Right lobe of liver (tissue), 4 donors: ENCODE results near the gene EPHA10.

Experiments used
- POLR2A ChIP-seq: fragments of 450-650 bp; IDR thresholded peaks from one replicate; pipeline ENCODE4 v1.6.1; 2017; ENCODE audit warnings: antibody characterized with exemption, mild to moderate bottlenecking
- TF ChIP-seq, protein P1 (sequence below), 4 donors: fragments of 200-600 bp in 3 of 4; fragments of 450-650 bp in 1 of 4; IDR thresholded peaks; one replicate each; pipeline versions ENCODE4 v1.5.1 to v1.8.0; 2016 to 2022; ENCODE audit warnings: antibody characterized with exemption in 4 of 4, mild to moderate bottlenecking in 2 of 4
- donor health status: DM: no; HTN: no; CAD: no.
- donor health status: DM: no; HTN: no; CAD: no.
- donor health status: DM: no; HTN: yes; CAD: no.

DNA sequence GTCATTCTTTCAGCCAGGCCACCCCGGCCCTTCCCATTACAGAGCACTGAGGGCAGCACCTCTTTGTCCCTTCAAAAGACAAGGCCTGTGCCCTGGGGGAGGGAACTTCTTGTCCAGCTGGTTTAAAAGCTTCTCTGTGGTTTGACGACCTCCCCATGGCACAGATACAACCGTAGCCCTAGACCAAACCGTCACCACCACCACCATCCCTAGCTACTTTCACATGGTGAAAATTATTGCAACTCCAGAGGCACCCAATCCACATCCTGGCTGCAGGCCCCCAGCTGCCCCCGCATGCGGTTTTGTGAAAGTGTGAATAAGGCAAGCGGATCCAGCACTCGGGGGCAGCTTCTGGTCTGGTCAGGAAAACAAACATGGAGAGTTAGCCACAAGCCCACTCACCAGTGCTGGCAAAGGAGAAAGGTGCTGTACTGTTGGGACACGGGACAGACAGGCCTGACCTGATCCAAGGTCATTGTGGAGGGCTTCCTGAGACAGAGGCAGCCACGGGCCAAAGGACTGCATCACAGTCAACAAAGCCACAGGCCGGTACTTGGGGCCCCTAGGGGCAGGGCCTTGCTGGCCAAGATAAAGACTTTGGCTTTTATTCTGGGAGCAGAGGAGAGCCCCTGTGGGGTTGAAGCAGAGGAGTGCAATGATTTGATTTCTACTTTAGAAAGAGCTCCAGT, 41.4 kb downstream of the EPHA10 start:
- TF ChIP-seq, protein P1, sequence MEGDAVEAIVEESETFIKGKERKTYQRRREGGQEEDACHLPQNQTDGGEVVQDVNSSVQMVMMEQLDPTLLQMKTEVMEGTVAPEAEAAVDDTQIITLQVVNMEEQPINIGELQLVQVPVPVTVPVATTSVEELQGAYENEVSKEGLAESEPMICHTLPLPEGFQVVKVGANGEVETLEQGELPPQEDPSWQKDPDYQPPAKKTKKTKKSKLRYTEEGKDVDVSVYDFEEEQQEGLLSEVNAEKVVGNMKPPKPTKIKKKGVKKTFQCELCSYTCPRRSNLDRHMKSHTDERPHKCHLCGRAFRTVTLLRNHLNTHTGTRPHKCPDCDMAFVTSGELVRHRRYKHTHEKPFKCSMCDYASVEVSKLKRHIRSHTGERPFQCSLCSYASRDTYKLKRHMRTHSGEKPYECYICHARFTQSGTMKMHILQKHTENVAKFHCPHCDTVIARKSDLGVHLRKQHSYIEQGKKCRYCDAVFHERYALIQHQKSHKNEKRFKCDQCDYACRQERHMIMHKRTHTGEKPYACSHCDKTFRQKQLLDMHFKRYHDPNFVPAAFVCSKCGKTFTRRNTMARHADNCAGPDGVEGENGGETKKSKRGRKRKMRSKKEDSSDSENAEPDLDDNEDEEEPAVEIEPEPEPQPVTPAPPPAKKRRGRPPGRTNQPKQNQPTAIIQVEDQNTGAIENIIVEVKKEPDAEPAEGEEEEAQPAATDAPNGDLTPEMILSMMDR (IDR thresholded peaks at IDR 0.05): no peak
- TF ChIP-seq POLR2A: no peak
